HepG2 (cell line): ENCODE results near the gene NYNRIN. TPM values are rescaled to one million over a fixed set of nuclear protein-coding genes. Genes with fewer than 3 reads are reported as not detected.

Experiments used
- BHLHE40 ChIP-seq: IDR thresholded peaks from 2 replicates; pipeline ENCODE4 v1.6.1; 2011; ENCODE audit warnings: low read length, improper control_type of control experiment
- ELF3 ChIP-seq: IDR thresholded peaks from 2 replicates; pipeline ENCODE4 v1.6.1; 2016; ENCODE audit warnings: missing genetic modification reagents, missing compliant biosample characterization
- FOXM1 ChIP-seq: sonication (generic); formaldehyde crosslinking; IDR thresholded peaks from 2 replicates; pipeline ENCODE4 v1.5.0; 2020; ENCODE audit warnings: missing genetic modification reagents
- HNRNPK ChIP-seq: fragments of 200-400 bp; formaldehyde crosslinking; IDR thresholded peaks from 2 replicates; pipeline ENCODE4 v1.6.1; 2018; ENCODE audit warnings: low read length, low read depth, moderate library complexity, mild to moderate bottlenecking; ENCODE audit not compliant: poor library complexity, severe bottlenecking
- IKZF1 ChIP-seq: fragments of 450-650 bp; IDR thresholded peaks from 2 replicates; pipeline ENCODE4 v1.7.1; 2016
- MTA3 ChIP-seq: sonication (generic); formaldehyde crosslinking; IDR thresholded peaks from 2 replicates; pipeline ENCODE4 v1.4.0; 2020; ENCODE audit warnings: missing genetic modification reagents
- PHF21A ChIP-seq: sonication (generic); formaldehyde crosslinking; IDR thresholded peaks from 2 replicates; pipeline ENCODE4 v1.5.0; 2020; ENCODE audit warnings: mild to moderate bottlenecking, missing genetic modification reagents
- SALL2 ChIP-seq: sonication (generic); formaldehyde crosslinking; IDR thresholded peaks from 2 replicates; pipeline ENCODE4 v1.8.1; 2023; ENCODE audit warnings: mild to moderate bottlenecking, missing genetic modification reagents, inconsistent platforms
- SPEN ChIP-seq: sonication (generic); formaldehyde crosslinking; IDR thresholded peaks from 2 replicates; pipeline ENCODE4 v1.5.1; 2020; ENCODE audit warnings: low read depth, mild to moderate bottlenecking, missing genetic modification reagents
- SYNCRIP ChIP-seq: fragments of 200-400 bp; formaldehyde crosslinking; IDR thresholded peaks from 2 replicates; pipeline ENCODE4 v1.6.1; 2018; ENCODE audit warnings: mild to moderate bottlenecking, low read depth, low read length; ENCODE audit not compliant: insufficient read depth
- U2AF1 ChIP-seq: fragments of 200-400 bp; formaldehyde crosslinking; optimal IDR thresholded peaks from 2 replicates; pipeline ENCODE3; 2017; ENCODE audit warnings: mild to moderate bottlenecking, low read depth, low read length
- YY1 ChIP-seq: IDR thresholded peaks from 2 replicates; pipeline ENCODE4 v1.6.1; 2011; ENCODE audit warnings: low read length, low read depth, moderate library complexity, mild to moderate bottlenecking; ENCODE audit not compliant: insufficient read depth, insufficient replicate concordance
- ZBTB20 ChIP-seq: sonication (generic); formaldehyde crosslinking; IDR thresholded peaks from 2 replicates; pipeline ENCODE4 v1.8.1; 2023; ENCODE audit warnings: missing genetic modification reagents, low read depth, mild to moderate bottlenecking, borderline replicate concordance
- ZFP36L2 ChIP-seq: sonication (generic); formaldehyde crosslinking; IDR thresholded peaks from 2 replicates; pipeline ENCODE4 v1.4.0; 2020; ENCODE audit warnings: missing genetic modification reagents
- ZFP82 ChIP-seq: sonication (generic); formaldehyde crosslinking; IDR thresholded peaks from 2 replicates; pipeline ENCODE4 v1.5.1; 2020; ENCODE audit warnings: mild to moderate bottlenecking, missing genetic modification reagents, borderline replicate concordance
- ZNF143 ChIP-seq: sonication (generic); formaldehyde crosslinking; IDR thresholded peaks from 2 replicates; pipeline ENCODE4 v1.4.0; 2020; ENCODE audit warnings: missing genetic modification reagents
- ZNF577 ChIP-seq: sonication (generic); formaldehyde crosslinking; IDR thresholded peaks from 2 replicates; pipeline ENCODE4 v1.4.0; 2020; ENCODE audit warnings: mild to moderate bottlenecking, low read depth, missing genetic modification reagents, borderline replicate concordance
- ZNF616 ChIP-seq: sonication (generic); formaldehyde crosslinking; IDR thresholded peaks from 2 replicates; pipeline ENCODE4 v1.5.0; 2020; ENCODE audit warnings: low read depth, mild to moderate bottlenecking, missing genetic modification reagents
- ZNF709 ChIP-seq: sonication (generic); formaldehyde crosslinking; IDR thresholded peaks from 2 replicates; pipeline ENCODE4 v1.5.0; 2020; ENCODE audit warnings: mild to moderate bottlenecking, missing genetic modification reagents
- ZNF749 ChIP-seq: sonication (generic); formaldehyde crosslinking; IDR thresholded peaks from 2 replicates; pipeline ENCODE4 v1.8.0; 2022; ENCODE audit warnings: mild to moderate bottlenecking, missing genetic modification reagents, moderate library complexity, borderline replicate concordance
- ZNF772 ChIP-seq: sonication (generic); formaldehyde crosslinking; IDR thresholded peaks from 2 replicates; pipeline ENCODE4 v1.5.0; 2020; ENCODE audit warnings: mild to moderate bottlenecking, missing genetic modification reagents
- ZNF850 ChIP-seq: sonication (generic); formaldehyde crosslinking; conservative IDR thresholded peaks from 2 replicates; pipeline ENCODE4 v1.9.0; 2021; ENCODE audit warnings: mild to moderate bottlenecking, missing genetic modification reagents
- polyA plus RNA-seq, 8 experiments: library from polyadenylated mRNA; depleted of rRNA in 3 of 8; stranded (reverse) in 7 of 8; unstranded in 1 of 8; fragments of >200 nt; fragmentation: Illumina TruSeq in 4 of 8; extraction: Trizol in 4 of 8; gene quantifications; 2 replicates each; pipeline versions ENCODE4 v1.2.1 to v1.2.3, GENCODE V29; 2011 to 2016; ENCODE audit warnings: low read depth in 4 of 8, missing spikeins in 1 of 8, mixed read lengths in 1 of 8; ENCODE audit not compliant: insufficient read depth in 1 of 8
- total RNA-seq, 5 experiments: library from RNA; depleted of rRNA; stranded (reverse); fragments of >200 nt; fragmentation: Illumina TruSeq; extraction: Trizol; gene quantifications; 2 replicates each; pipeline ENCODE4 v1.2.3, GENCODE V29; 2016; ENCODE audit warnings: low read depth in 1 of 5
- TF ChIP-seq, protein P1 (sequence below): sonication (generic); formaldehyde crosslinking; IDR thresholded peaks from 2 replicates; pipeline ENCODE4 v1.5.0; 2020; ENCODE audit warnings: missing genetic modification reagents
- TF ChIP-seq, protein P2 (sequence below): IDR thresholded peaks from 2 replicates; pipeline ENCODE4 v1.6.1; 2016
- TF ChIP-seq, protein P3 (sequence below), 2 experiments: IDR thresholded peaks; 2 replicates each; pipeline ENCODE4 v1.6.1; 2011 to 2012; ENCODE audit warnings: low read length in 2 of 2, borderline replicate concordance in 1 of 2, low read depth in 1 of 2, mild to moderate bottlenecking in 1 of 2, moderate library complexity in 1 of 2

The NYNRIN gene
- total and polyA plus RNA-seq, 2 of the 13 experiments (the other 11 are each of a cell fraction or from before 2014, with no cell fraction given), result 0.63 to 1.1 TPM

DNA sequence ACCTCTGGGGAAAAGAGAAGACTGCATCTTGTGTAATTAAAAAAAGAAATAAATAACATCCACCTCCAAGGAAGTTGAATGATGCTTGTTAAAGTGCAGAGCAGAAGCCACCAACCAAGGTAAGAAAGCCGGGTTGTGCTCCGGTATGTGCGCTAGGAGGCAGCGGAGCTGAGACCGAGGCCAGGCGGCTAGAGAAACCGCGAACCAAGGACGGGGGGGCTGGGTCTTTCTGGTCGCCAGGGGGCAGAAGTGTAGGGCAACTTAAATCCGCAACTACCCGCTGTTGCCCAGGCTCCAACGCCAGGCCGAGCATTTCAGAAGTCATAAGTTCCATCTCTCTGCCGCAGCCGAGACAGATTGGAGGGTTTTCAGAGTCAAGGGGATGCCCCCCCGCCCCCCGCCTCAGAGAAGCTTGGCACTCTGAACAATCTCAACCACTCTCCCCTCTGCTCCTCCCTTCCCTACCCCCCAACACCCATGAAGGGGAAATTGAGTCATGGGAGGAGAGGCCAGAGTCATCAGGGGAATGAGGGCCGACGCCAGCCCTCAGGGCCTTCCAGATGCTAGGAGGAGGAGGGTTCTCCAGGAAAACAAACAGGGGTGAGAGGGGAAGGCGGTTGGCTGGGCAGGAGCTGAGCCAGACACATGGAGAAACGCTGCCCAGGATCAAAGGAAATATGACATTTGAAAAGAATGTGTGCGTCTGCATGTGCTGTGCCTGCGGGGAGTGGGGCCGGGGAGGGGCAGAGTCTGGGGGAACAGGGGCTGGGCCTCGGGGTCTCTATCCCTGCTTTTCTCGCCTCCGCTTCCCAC lies 33.0 kb upstream of the NYNRIN start (continued):
- TF ChIP-seq FOXM1 (CRISPR knock-in tag) (no peak), YY1 (peak; percentile 85), ZNF577 (no peak), PHF21A (CRISPR knock-in tag) (no peak; the same call in 1 of the 2 replicates), ZFP36L2 (0 out of 2 replicates have a peak, but pooled peaks have one; percentile 50), U2AF1 (peak; percentile 5), SALL2 (peak; percentile 89), SPEN (CRISPR knock-in tag) (peak; percentile 93), ZNF772 (peak; percentile 72; the same call in 1 of the 2 replicates), ELF3 (peak; percentile 79), ZNF709 (CRISPR knock-in tag) (no peak; the same call in 1 of the 2 replicates), IKZF1 (no peak), BHLHE40 (no peak), ZNF749 (no peak), ZBTB20 (CRISPR knock-in tag) (peak; percentile 41; the same call in 1 of the 2 replicates), ZNF850 (CRISPR knock-in tag) (0 out of 2 replicates have a peak, but pooled peaks have one; percentile 54), HNRNPK (no peak), MTA3 (CRISPR knock-in tag) (no peak), ZFP82 (CRISPR knock-in tag) (0 out of 2 replicates have a peak, but pooled peaks have one; percentile 32), ZNF616 (CRISPR knock-in tag) (no peak), ZNF143 (CRISPR knock-in tag) (peak; percentile 38; the same call in 1 of the 2 replicates), SYNCRIP (no peak)
- TF ChIP-seq, protein P1, sequence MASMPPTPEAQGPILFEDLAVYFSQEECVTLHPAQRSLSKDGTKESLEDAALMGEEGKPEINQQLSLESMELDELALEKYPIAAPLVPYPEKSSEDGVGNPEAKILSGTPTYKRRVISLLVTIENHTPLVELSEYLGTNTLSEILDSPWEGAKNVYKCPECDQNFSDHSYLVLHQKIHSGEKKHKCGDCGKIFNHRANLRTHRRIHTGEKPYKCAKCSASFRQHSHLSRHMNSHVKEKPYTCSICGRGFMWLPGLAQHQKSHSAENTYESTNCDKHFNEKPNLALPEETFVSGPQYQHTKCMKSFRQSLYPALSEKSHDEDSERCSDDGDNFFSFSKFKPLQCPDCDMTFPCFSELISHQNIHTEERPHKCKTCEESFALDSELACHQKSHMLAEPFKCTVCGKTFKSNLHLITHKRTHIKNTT (CRISPR knock-in tag), result peak; percentile 55; the same call in 1 of the 2 replicates
- TF ChIP-seq, protein P2, sequence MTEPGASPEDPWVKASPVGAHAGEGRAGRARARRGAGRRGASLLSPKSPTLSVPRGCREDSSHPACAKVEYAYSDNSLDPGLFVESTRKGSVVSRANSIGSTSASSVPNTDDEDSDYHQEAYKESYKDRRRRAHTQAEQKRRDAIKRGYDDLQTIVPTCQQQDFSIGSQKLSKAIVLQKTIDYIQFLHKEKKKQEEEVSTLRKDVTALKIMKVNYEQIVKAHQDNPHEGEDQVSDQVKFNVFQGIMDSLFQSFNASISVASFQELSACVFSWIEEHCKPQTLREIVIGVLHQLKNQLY (CRISPR knock-in tag), result peak; percentile 71; the same call in 1 of the 2 replicates
- TF ChIP-seq, protein P3, sequence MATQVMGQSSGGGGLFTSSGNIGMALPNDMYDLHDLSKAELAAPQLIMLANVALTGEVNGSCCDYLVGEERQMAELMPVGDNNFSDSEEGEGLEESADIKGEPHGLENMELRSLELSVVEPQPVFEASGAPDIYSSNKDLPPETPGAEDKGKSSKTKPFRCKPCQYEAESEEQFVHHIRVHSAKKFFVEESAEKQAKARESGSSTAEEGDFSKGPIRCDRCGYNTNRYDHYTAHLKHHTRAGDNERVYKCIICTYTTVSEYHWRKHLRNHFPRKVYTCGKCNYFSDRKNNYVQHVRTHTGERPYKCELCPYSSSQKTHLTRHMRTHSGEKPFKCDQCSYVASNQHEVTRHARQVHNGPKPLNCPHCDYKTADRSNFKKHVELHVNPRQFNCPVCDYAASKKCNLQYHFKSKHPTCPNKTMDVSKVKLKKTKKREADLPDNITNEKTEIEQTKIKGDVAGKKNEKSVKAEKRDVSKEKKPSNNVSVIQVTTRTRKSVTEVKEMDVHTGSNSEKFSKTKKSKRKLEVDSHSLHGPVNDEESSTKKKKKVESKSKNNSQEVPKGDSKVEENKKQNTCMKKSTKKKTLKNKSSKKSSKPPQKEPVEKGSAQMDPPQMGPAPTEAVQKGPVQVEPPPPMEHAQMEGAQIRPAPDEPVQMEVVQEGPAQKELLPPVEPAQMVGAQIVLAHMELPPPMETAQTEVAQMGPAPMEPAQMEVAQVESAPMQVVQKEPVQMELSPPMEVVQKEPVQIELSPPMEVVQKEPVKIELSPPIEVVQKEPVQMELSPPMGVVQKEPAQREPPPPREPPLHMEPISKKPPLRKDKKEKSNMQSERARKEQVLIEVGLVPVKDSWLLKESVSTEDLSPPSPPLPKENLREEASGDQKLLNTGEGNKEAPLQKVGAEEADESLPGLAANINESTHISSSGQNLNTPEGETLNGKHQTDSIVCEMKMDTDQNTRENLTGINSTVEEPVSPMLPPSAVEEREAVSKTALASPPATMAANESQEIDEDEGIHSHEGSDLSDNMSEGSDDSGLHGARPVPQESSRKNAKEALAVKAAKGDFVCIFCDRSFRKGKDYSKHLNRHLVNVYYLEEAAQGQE (IDR thresholded peaks at IDR 0.05; ENCODE audit: borderline replicate concordance in 1 of 2, low read depth in 1 of 2, low read length in 2 of 2), result no peak
